NOMO-1 treated with dmso at 0.1 percent for 144 hours (cell line): ENCODE measurements around the gene CIP2A.

Source experiments
- DNase-seq: peaks from one replicate; lab custom pipeline; 2025; ENCODE audit not compliant: unreplicated experiment; lab: John Stamatoyannopoulos, UW

The CIP2A gene

DNA sequence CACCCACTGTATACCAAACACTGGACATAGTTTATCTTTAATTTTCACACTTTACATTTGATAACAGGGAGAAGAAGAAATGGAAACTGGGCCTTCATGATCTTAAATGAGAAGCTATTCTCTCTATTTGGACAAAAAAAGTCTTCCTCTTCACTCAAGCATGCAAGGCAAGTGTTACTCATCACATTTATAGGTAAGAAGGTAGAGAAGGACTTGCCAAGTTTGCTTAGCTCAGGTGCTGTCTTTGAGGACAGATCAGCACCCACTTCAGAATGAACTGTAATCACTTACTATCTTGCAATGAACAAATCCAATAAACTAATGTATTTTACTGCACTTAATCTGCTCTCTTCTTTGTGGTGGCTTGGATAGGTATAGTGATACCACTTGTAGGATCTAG lies 77.7 kb downstream of the CIP2A start:
- DNase-seq: no peak

GRCh38 chr3:108511055-108511454 lies 78.2 kb downstream of the CIP2A start:
- DNase-seq: no peak

- no peak for DNase-seq
These were observed 78.7 kb downstream of the CIP2A start, which contains the start of gene MYH15 for GRCh38 chr3:108510496-108510895. Gene MYH15, minus strand, starts transcription at chr3:108510596. Its CDS starts 66 bp downstream, at chr3:108510530.

- DNase-seq: no peak
These were observed 79.4 kb downstream of the CIP2A start for GRCh38 chr3:108509871-108510270.

- no peak for DNase-seq
These were observed 80.0 kb downstream of the CIP2A start for GRCh38 chr3:108509263-108509662.

- DNase-seq: no peak
These were observed 81.3 kb downstream of the CIP2A start for GRCh38 chr3:108507902-108508301.

DNA sequence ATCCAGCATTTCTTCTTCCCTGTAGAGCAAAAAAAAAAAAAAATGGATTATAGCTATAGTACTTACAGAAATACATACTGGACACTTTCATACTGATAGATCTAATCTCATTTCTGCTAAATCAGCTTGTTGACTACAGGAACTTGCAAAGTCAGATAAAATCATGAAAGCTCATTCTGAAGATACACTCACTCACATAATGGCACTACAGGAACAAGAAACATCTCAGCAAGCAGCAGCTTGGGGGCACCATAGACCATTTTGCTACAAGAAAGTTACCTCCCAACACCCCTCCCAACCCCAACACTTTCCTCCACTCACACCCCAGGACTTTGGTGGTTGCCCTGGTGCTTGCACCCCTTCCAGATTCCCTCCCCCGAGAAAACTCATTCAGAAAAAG lies 83.4 kb downstream of the CIP2A start:
- no peak for DNase-seq

DNA sequence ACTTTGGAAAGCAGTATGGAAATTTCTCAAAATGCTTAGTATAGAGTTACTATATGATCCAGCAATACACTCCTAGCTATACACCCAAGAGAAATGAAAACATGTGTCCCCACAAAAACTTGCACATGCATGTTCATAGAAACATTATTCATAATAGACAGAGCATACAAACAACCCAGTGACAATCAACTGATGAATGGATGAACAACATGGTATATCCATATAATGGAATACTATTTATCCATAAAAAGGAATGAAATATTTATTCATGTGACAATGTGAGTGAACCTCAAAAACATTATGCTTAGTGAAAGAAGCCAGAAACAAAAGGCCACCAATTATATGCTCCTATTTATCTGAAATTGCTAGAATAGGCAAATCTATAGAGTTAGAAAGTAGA lies 85.5 kb downstream of the CIP2A start:
- DNase-seq: no peak

- DNase-seq: no peak
These were observed 87.7 kb downstream of the CIP2A start for GRCh38 chr3:108501535-108501934.

DNA sequence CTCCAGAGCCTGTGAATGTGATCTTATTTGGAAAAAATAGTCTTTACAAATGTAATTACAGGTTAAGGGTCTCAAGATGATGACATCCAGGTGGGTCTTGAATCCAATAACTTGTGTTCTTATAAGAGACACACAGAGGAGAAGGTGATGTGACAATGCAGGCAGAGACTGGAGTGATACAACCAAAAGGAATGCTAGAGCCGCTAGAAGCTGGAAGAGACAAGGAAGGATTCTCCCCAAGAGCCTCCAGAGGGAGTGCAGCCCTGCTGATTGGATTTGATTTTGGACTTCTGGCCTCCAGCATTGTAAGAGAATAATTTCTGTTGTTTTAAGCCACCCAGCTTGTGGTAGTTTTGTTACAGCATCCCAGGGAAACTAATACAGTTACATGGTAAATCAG lies 88.5 kb downstream of the CIP2A start:
- no peak for DNase-seq
